Prostate gland (tissue), 2 donors: ENCODE results near the gene COL5A1. TPM values are rescaled to one million over a fixed set of nuclear protein-coding genes. Genes with fewer than 3 reads are reported as not detected.

Experiments used
- DNase-seq: peaks from one replicate; pipeline ENCODE4 v3.0.0-alpha.2; 2019; ENCODE audit warnings: low spot score
- H3K27ac ChIP-seq, 2 donors: fragments of 200-600 bp; sonication (generic); 2 replicates each; pipeline ENCODE4 v1.5.1; 2017 to 2019
- H3K27me3 ChIP-seq: fragments of 200-600 bp; sonication (generic); replicated peaks from 2 replicates; pipeline ENCODE4 v1.5.1; 2019; ENCODE audit not compliant: insufficient read depth
- H3K36me3 ChIP-seq, 2 donors: fragments of 200-600 bp; sonication (generic); 1 replicate in 1 of 2; 2 replicates in 1 of 2; pipeline versions ENCODE4 v1.5.1 to v1.8.1; 2017 to 2019
- H3K4me1 ChIP-seq: fragments of 200-600 bp; sonication (generic); replicated peaks from 2 replicates; pipeline ENCODE4 v1.5.1; 2019
- H3K4me3 ChIP-seq, 2 donors: fragments of 200-600 bp; sonication (generic); 2 replicates each; pipeline ENCODE4 v1.5.1; 2017 to 2019
- H3K9me3 ChIP-seq: fragments of 200-600 bp; sonication (generic); 2 replicates; pipeline ENCODE4 v1.5.1; 2017
- POLR2A ChIP-seq: fragments of 450-650 bp; IDR thresholded peaks from one replicate; pipeline ENCODE4 v1.6.1; 2016; ENCODE audit warnings: antibody characterized with exemption, mild to moderate bottlenecking
- POLR2AphosphoS5 ChIP-seq: sonication (generic); formaldehyde crosslinking; IDR thresholded peaks from one replicate; pipeline ENCODE4 v1.6.1; 2017; ENCODE audit warnings: antibody characterized with exemption
- WGBS: methylation state at CpG from one replicate; pipeline ENCODE4 v1.1.5; 2018; 5-methylcytosine and 5-hydroxymethylcytosine counted together
- intact Hi-C: fragments of 100-400 bp; cut with DNase I; formaldehyde crosslinking; loops from one replicate; pipeline ENCODE4 v1.14.2; 2022
- total RNA-seq, 2 donors: library from RNA; depleted of rRNA; stranded (reverse); fragments of >200 nt; gene quantifications; one replicate each; pipeline ENCODE4 v1.1.0, GENCODE V29; 2016
- TF ChIP-seq, protein P1 (sequence below), 4 experiments: fragments of 200-600 bp in 2 of 4; fragments of 450-650 bp in 2 of 4; sonication (generic) in 2 of 4; IDR thresholded peaks; 1 replicate in 3 of 4; 2 replicates in 1 of 4; pipeline ENCODE4 v1.5.1; 2016 to 2019; ENCODE audit warnings: antibody characterized with exemption in 4 of 4, mild to moderate bottlenecking in 2 of 4, moderate library complexity in 2 of 4

Gene COL5A1
- total RNA-seq, 2 donors from 2014 or later, result 16.9 to 36.0 TPM

DNA sequence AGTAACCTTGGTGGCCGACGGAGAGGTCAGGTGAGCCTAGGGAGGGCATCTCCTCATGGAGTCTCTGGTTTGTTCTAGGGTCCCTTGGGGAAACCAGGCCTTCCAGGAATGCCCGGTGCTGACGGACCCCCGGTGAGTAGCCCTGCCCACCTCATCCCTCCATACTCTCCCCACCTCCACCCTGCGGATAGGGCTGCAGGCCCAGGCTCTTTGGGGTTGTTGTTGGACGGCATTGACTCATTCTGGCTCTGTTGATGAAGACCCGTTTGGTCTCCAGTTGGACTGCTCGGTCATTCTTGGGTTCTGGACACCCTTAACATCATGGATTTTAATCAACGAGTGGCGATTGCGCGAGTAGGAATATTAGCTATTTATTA, 126.7 kb downstream of the COL5A1 start:
- TF ChIP-seq POLR2AphosphoS5 (no peak), POLR2A (no peak)
- TF ChIP-seq, protein P1, sequence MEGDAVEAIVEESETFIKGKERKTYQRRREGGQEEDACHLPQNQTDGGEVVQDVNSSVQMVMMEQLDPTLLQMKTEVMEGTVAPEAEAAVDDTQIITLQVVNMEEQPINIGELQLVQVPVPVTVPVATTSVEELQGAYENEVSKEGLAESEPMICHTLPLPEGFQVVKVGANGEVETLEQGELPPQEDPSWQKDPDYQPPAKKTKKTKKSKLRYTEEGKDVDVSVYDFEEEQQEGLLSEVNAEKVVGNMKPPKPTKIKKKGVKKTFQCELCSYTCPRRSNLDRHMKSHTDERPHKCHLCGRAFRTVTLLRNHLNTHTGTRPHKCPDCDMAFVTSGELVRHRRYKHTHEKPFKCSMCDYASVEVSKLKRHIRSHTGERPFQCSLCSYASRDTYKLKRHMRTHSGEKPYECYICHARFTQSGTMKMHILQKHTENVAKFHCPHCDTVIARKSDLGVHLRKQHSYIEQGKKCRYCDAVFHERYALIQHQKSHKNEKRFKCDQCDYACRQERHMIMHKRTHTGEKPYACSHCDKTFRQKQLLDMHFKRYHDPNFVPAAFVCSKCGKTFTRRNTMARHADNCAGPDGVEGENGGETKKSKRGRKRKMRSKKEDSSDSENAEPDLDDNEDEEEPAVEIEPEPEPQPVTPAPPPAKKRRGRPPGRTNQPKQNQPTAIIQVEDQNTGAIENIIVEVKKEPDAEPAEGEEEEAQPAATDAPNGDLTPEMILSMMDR (IDR thresholded peaks at IDR 0.05), result no peak
- Histone ChIP-seq H3K4me3 (no peak overlapping the region), H3K4me1 (no peaks in the 10 kb centered on the region), H3K27ac (no peak overlapping the region), H3K36me3 (no peaks in the 10 kb centered on the region), H3K9me3 (no peaks in the 10 kb centered on the region), H3K27me3 (no peaks in the 10 kb centered on the region)
- DNase-seq, result no peak
- intact Hi-C loops, result no loop called here
- 83% methylated on average over 13 of the region's 13 CpGs for WGBS

GRCh38 chr9:134768709-134769351, 127.2 kb downstream of the COL5A1 start:
- Histone ChIP-seq H3K4me1 (no peaks in the 10 kb centered on the region), H3K27me3 (no peaks in the 10 kb centered on the region), H3K9me3 (no peaks in the 10 kb centered on the region), H3K27ac (no peak overlapping the region), H3K4me3 (no peak overlapping the region), H3K36me3 (no peaks in the 10 kb centered on the region)
- intact Hi-C loops, result no loop called here
- DNase-seq, result no peak
- 68% methylated on average over 23 of the region's 23 CpGs for WGBS
- TF ChIP-seq, protein P1 (IDR thresholded peaks at IDR 0.05), result no peak
- no peak for TF ChIP-seq POLR2A
- TF ChIP-seq POLR2AphosphoS5, result no peak

DNA sequence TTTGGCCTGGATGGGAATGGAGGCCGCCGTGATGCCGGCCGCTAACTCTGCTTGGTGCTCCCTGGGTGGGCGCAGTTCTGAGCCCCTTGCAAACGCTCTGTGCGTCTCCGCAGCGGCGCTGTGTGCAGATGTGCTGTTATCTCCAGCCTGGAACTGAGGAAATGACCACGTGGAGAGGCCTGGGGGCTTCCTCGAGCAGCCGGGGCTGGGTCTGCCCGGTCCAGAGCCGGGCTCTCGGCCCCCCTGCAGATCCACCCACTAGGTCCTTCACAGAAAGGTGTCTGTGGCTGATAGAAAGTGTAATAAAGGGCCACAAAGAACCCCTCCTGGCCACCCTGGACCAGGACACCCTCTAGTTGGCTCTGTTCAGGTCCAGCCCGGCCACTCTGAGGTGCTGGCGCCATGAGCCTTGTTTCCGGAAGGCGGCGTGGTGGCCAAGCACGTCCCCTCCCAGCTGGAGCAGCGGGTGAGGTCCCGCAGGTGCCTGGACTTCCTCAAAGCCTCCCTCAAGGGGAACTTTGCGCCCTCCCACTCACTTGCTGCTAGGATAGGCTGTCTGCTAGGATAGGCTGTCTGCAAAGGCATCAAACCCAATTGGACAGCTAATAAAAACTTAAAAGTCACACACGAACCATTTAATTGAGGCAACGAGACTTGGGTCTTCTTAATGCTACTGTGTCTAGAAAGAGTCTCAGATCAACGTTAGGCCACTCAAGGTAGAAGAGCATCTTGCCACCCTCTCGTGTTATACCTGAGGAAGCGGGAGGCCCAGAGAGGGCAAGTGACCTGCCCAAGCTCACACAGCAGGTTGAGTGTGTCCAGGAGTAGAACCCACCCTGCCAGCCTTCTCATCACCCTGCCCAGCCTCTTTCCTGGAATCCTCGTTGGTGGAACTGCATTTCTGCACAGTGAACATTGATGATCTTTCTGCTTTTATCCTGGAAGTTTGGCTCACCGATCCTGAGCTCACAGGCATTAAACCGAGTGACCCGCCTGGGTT, 129.7 kb downstream of the COL5A1 start:
- Histone ChIP-seq H3K9me3 (no peaks in the 10 kb centered on the region), H3K27me3 (no peaks in the 10 kb centered on the region), H3K36me3 (no peaks in the 10 kb centered on the region), H3K4me3 (no peak overlapping the region), H3K4me1 (no peaks in the 10 kb centered on the region), H3K27ac (no peak overlapping the region)
- TF ChIP-seq POLR2A, result no peak
- TF ChIP-seq, protein P1 (IDR thresholded peaks at IDR 0.05), result no peak
- TF ChIP-seq POLR2AphosphoS5, result no peak
- DNase-seq, result no peak
- intact Hi-C loops, result no loop called here
- 78% methylated on average over 34 of the region's 34 CpGs for WGBS

DNA sequence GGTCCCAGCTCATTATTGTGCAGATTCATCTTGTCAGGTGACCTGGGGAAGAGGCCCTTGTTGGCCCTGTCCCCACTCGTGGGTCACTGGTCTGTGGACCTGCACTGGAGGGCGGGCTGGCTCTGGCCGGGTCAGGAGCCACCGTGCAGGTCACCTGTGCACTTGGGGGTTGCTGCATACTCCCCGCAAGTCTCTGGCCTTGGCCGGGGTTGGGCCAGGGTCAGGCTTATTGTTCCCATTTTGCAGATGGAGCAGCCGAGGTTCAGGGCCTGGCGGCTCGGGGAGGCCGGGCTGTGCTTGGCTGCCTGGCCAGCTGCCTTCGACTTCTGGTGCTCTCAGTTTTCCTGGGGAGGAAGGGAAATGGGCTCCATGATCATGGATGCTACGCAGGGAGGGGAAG, 130.7 kb downstream of the COL5A1 start:
- no peaks in the 10 kb centered on the region for H3K4me1 ChIP-seq
- no peak for DNase-seq
- H3K36me3 ChIP-seq, result no peaks in the 10 kb centered on the region
- TF ChIP-seq POLR2AphosphoS5 (no peak), POLR2A (no peak)
- TF ChIP-seq, protein P1 (IDR thresholded peaks at IDR 0.05), result no peak
- no peaks in the 10 kb centered on the region for H3K9me3 ChIP-seq
- 88% methylated on average over 12 of the region's 12 CpGs for WGBS
- intact Hi-C loops, result no loop called here
- H3K27ac ChIP-seq, result no peak overlapping the region
- no peaks in the 10 kb centered on the region for H3K27me3 ChIP-seq
- no peak overlapping the region for H3K4me3 ChIP-seq
